Activated CD4-positive, alpha-beta T cell treated with anti-CD3 and anti-CD28 coated beads, Interleukin-2, Interleukin-6, amounts not matched to agents 100 ng/mL and 50 ng/mL, durations not matched to agents 16 hours and 8 hours (primary cell): ENCODE measurements around the gene UBTD1.
"Not testable (repeated sequence)": the region's sequence is repeated elsewhere in the genome, so short reads cannot be mapped to it uniquely, and the experiment has no call there.

Source experiments
- DNase-seq: peaks from one replicate; pipeline ENCODE4 v3.0.0-alpha.2; 2020

UBTD1 gene

DNA sequence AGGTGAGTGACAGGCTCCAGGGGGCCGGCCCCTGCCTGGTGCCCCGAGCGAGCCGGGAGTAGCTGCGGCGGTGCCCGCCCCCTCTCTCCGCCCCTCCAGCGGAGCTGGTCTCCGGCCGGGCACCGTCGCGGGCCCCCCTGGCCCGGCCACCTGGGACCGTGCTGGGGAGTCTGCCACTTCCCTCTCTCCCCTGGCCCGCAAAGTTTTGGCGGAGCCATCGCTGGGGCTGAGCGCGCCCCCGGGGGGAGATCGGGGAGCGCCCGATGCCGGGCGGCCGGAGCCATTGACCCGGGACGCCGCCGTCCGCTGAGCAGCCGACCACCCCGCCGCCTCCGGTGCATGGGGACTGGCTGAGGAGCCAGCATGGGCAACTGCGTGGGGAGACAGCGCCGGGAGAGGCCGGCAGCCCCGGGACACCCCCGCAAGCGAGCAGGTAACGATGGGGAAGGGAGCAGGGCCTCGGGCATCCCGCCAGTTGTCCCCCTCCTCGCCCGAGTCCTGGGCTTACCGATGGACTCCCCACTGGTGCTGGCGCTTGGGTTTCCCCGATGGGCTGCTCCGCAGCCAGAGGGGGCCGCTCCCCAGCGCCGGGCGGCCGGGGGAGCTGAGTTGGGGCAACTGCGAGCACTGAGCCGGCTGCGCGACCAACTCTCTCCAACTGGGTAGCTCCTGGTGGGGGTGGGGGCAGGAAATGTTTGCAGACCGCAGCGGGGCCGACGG, at the start of gene UBTD1:
Gene UBTD1 (plus strand): TSS at position 84 of the 720 bp plus-strand sequence. CDS start 280 bp downstream, at position 364.
- DNase-seq = peak; percentile 22

DNA sequence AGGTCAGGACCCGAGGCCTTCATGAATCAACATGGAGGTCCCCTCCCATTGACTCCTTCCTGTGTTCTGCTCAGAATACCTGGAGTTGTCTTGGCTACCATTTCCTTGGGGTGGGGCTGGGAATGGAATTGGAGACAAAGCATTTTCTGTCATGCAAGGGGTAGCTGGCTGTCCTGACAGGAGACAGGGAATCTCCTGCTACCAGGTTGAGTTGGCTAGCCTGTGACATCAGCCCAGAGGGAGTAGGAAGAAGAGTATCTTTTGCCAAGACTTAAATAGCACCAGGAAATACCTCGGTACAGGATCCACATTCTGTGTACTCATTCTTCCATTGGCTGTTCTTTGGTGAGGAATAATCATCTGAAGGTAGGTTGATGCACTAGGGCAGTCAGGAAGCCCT, 47.9 kb upstream of the UBTD1 start:
- DNase-seq = no peak

DNA sequence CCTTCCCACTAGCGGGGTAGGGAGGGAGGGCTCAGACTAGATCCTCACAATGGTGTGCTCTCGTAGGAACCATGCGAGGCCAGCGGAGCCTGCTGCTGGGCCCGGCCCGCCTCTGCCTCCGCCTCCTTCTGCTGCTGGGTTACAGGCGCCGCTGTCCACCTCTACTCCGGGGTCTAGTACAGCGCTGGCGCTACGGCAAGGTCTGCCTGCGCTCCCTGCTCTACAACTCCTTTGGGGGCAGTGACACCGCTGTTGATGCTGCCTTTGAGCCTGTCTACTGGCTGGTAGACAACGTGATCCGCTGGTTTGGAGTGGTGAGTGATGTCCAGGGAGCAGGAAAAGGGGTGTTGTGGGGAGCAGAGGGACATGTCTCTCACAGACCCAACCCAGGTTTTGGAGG, 47.1 kb upstream of the UBTD1 start:
- no peak for DNase-seq

GRCh38 chr10:97452352-97452751, 46.4 kb upstream of the UBTD1 start:
- no peak for DNase-seq

GRCh38 chr10:97454330-97455036, 44.2 kb upstream of the UBTD1 start:
- DNase-seq = no peak

GRCh38 chr10:97456034-97456685, 42.6 kb upstream of the UBTD1 start:
- DNase-seq = no peak

- DNase-seq = no peak
Observed at GRCh38 chr10:97456686-97457065, 42.0 kb upstream of the UBTD1 start.

DNA sequence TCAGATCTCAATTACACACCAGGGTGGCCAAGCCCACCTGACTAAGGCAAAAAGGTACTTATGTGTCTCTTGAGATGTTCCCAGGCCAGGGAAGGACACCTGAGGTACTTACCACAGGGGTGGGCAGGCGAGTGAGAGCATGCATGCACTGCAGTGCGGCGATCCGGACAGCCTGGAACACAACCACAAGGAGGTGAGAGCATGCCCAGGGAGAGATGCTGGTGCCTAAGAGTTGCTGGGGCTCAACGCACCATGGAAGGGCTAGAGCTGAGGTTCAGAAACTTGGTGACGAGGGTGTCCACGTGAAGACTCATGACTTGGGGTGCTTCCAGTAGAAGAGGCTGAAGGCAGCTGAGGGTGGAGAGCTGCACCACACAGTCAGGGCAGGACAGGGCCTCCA, 39.6 kb upstream of the UBTD1 start:
- DNase-seq = no peak

DNA sequence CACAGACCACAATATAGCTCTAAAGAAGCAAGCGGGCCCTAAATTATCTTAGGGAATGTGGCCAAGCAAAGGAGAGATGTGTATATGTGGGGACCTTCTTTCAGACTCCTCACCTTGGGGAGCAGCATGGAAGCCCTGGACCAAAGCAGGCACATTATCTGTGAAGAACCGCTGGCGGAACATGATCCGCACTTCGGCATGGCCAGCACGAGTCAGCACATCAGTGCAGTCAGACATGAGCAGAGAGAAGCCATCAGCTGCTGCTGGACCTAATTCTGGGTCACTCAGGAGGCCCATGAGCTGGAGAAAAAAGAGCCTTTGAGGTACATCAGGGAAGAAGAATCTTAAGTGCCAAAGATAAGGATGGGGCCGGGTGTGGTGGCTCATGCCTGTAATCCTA, 38.8 kb upstream of the UBTD1 start:
- no peak for DNase-seq

GRCh38 chr10:97462309-97462708, 36.4 kb upstream of the UBTD1 start:
- no peak for DNase-seq

GRCh38 chr10:97463363-97464132, 35.2 kb upstream of the UBTD1 start:
- peak; percentile 45 for DNase-seq

DNA sequence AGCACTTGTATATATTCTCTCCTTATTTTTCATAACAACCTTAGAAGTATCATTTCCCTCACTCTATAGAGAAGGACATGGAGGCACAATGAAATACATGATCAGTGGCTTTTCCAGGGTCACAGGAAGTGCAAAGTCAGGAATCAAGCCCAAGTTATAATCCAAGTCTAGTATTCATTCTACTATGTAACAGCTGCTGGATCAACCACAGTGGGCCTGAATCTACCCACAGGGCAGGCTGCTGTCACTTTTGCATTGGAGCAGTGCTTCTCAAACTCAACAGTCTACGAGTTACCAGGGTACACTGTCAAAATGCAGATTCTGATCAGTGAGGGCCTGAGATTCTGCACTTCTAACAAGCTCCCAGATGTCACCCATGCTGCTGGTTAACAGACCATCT, 34.5 kb upstream of the UBTD1 start:
- DNase-seq = no peak

GRCh38 chr10:97465982-97466381, 32.7 kb upstream of the UBTD1 start:
- DNase-seq = no peak

DNA sequence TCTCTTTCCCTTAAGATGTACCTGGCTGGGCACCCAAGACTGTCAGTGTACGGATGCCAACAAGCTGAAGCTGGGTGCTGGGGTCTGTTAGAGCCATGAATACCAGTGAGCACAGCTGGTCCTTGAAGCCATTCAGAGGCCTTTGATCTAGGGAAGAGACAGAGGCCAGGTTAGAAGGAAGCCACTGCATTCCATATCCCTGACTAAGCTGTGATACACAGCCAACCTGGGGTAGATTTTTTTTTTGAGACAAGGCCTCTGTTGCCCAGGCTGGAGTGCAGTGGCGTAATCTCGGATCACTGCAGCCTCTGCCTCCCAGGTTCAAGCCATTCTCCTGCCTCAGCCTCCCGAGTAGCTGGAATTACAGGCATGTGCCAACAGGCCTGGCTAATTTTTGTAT, 32.0 kb upstream of the UBTD1 start:
- no peak for DNase-seq

DNA sequence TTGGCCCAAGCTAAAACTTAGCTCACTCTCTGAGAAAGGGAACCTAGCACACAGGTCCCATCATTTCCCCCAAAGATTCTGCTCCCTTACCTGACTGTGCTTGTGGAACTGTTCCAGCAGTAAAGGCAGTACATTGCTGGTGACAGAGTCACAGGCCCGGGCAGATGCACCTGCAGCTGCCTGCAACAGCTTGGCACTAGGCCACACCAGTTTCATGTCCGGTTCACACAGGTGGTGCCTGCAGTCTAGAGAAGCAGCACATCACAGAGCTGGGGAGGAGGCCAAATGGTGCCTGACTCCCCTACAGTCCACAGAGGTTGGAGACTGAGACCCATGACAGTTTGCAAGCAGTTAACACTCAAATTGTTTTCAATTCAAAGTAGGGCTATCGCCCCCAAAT, 30.6 kb upstream of the UBTD1 start:
- no peak for DNase-seq

DNA sequence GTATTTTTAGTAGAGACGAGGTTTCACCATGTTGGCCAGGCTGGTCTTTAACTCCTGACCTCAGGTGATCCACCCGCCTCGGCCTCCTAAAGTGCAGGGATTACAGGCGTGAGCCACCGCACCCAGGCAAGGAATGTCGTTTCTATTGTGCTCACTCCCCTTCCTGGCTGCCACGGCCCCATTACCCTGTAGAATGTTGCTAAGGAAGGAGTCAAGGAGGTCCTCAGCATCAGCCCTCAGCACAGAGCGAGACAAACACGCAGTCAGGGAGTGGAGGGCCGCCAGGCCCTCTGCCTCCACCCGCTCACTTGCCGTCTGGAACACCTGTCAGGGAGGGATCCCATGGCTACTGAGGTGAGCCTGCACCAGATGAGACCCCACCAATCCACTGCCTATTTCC, 29.9 kb upstream of the UBTD1 start:
- not testable (repeated sequence) for DNase-seq

DNA sequence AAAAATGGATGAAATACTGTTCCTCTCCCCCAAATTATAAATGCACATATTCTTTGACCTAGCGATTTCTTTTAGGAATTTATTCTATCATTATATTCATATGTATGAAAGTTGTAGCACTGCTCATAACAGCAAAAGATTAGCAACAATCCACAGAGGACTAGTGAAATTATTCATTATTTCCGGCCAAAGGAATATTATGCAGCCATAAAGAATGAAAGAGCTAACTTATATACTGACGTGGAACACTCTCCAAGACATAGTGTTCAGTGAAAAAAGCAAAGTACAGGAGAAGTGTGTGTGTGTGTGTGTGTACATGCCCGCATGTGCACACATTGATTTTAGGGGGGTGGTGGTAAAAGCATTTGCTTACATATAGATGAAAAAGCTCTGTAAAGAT, 23.8 kb upstream of the UBTD1 start:
- no peak for DNase-seq

- DNase-seq = no peak
Observed at GRCh38 chr10:97475936-97476594, 22.7 kb upstream of the UBTD1 start.

DNA sequence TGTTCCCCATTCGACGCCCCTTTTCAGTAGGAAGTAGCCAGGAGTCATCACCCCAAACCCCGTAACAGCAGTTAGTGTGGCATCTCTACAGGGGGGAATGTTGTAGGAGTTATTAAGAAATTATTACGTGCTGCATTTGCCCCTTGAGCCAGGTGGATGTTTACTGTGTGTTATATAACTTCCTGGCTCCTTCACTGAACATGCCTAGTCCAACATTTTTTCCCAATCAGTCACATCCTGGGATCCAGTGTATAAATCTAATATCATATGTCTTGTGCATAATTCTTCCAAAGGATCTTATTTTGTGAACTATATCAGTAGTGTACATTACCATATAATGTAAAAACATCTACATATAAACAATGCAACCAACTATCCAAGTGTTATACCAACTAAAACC, 19.3 kb upstream of the UBTD1 start:
- not testable (repeated sequence) for DNase-seq

- no peak for DNase-seq
Observed at GRCh38 chr10:97479939-97480338, 18.8 kb upstream of the UBTD1 start.

GRCh38 chr10:97481071-97481470, 17.7 kb upstream of the UBTD1 start:
- no peak for DNase-seq

- no peak for DNase-seq
Observed at GRCh38 chr10:97482381-97482780, 16.3 kb upstream of the UBTD1 start.

GRCh38 chr10:97483506-97483905, 15.2 kb upstream of the UBTD1 start:
- no peak for DNase-seq
